H54 (cell line): ENCODE results near the gene MRTO4.
"Not testable (repeated sequence)": the region's sequence is repeated elsewhere in the genome, so short reads cannot be mapped to it uniquely, and the experiment has no call there.

Experiments
- DNase-seq: peaks from one replicate; pipeline ENCODE4 v3.0.0; 2011; ENCODE audit warnings: low spot score, mixed read lengths; ENCODE audit not compliant: insufficient read length
- FAIRE-seq: peaks from 3 replicates; lab custom pipeline; 2011; peaks lifted over from hg19 to GRCh38; lab: Jason Lieb, UNC
- POLR2A ChIP-seq: IDR thresholded peaks from 2 replicates; pipeline ENCODE4 v1.6.1; 2011; ENCODE audit warnings: low read depth, mild to moderate bottlenecking, low read length

MRTO4 gene

GRCh38 chr1:19213580-19213979 lies 38.0 kb upstream of the MRTO4 start:
- DNase-seq (no peak), FAIRE-seq (no peak)
- TF ChIP-seq POLR2A: no peak

DNA sequence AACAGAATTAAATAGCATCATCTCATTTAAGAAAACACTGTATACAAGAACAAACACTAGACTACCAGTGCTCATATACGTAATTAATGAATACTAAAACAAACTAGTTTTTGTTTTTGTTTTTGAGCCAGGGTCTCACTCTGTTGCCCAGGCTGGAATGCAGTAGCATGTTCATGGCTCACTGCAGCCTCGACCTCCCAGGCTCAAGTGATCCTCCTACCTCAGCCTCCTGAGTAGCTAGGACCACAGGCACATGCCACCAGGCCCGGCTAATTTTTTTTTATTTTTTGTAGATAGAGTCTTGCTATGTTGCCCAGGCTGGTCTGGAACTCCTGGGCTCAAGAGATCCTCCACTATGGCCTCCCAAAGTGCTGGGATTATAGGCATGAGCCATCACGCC lies 35.0 kb upstream of the MRTO4 start:
- not testable (repeated sequence) for DNase-seq, FAIRE-seq

DNA sequence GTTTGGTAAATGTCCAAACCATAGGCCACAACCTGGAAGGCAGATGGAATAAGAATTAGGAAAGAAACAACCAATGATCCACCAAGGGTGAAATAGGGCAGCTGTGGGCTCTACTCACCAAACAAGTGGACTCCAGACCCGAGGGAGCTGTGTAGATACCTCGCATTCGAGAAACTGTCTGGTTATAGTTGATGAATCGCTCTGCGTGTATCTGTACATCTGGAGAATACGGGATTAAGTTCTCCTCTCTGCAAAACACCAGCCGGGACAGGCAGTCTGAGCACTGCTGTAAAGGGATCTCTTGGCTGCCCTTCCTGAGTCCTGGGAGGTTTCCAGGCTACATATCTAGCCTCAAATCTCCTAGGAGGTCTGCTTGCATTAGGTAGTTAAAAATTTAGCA lies 32.2 kb upstream of the MRTO4 start:
- no peak for TF ChIP-seq POLR2A
- no peak for FAIRE-seq
- no peak for DNase-seq

DNA sequence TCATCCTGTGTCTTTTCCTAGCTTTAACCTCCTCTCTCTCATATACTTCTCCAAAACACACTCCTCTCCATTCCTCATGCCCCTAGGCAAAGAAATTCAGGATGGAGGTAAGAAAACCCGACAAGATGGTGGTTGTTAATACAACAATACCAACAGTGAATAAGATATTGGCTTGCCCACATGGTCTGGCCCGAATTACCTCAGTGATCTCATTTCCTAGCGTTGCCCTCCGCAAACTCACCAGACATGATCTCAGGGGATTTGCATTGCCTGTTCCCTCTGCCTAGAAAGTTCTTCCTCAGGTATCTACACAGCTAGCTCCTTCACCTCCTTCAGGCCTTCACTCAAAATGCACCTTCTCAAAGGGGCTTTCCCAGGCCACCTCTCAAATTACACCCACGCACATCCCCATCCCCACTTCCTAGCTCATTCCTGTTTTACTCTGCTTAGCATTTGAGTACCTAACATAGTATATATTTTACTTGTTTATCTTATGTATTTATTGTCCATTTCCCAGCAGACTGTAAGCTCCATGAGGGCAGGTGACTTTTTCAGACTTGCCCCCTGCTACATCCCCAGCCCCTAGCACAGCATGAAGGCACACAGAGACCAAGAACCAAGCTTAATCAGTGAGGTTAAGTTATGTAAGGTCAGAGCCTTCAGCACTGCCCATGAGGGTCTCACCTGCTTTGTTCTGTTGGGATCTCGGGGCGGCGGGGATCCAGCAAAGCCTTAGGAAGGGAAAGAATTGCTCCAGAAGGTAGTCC lies 31.3 kb upstream of the MRTO4 start:
- DNase-seq: no peak
- no peak for FAIRE-seq
- no peak for TF ChIP-seq POLR2A

DNA sequence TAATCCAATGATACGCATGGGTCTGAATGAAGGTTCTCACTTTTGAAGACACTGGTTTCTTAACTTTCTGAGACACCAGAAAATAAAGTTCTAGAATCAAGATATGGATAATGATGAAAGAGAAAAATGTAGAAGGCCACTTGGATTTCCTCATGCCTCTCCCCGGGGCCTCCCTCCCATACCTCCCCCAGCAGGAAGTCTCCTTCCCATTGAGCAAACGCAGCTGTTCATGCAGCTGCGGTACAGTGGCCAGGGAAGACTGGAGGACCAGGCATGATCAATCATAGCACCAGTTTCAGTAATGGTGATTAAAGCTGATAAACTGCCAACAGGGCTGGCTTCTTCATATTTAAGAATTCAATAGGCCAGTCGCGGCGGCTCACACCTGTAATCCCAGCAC lies 30.6 kb upstream of the MRTO4 start:
- no peak for DNase-seq
- no peak for FAIRE-seq
- no peak for TF ChIP-seq POLR2A

DNA sequence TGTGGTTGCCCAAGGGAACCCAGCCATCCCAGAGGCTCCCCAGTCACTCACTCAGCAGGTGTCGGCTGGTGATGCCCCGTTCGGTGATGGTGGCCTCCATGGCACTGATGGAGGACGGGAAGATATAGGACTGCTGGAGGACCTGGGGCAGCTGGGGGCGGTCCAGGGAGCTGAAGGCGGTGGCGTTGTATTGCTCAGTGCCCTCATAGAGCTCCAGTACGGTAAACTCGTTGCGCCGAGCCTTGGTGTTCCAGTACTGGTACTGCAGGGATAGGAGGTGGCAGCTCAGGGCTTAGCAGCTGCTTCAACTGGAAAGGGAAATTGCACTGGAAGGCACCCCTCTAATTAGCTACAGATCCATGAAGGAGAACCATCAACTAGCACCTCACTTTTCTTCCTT lies 29.0 kb upstream of the MRTO4 start:
- no peak for DNase-seq
- no peak for TF ChIP-seq POLR2A
- no peak for FAIRE-seq

DNA sequence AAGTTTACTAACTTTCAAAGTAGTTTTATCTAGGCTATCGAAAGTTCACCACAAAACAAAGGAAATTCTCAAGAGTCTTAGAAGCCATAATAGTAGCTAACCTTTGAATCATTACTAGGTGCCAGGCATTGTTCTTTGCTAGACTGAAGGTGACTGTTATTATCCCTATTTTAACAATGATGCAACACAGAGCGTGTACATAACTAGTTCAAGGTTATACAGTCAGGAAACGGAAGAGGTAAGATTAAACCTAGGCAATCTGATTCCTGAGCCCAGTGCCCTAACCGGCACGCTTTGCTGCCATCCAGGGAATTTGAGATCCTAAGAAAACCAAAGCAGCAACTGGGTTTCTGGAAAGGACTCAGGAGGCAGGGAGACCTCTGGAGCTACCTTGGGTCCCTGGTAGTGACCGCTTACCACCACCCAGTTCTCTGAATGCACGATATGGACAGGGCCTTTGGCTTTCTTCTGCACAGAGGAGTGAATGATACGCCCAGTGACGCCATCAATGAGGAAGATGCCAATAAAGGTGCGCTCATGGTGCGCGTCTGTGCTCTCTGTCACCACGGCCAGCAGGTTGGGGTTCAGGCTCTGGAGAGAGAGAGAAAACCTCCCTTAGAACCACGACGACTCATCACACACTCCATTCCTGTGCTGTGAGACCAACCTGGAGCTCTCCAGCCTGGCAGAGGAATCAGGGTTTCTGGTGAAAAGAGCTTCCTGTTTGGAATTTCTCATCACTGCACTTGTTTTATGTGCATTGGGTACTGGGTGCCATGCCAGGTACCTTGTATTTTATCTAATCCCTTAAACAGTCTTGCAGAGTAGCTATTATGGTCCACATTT lies 28.4 kb upstream of the MRTO4 start:
- peak; percentile 30 for DNase-seq
- no peak for TF ChIP-seq POLR2A
- peak; percentile 20 for FAIRE-seq

DNA sequence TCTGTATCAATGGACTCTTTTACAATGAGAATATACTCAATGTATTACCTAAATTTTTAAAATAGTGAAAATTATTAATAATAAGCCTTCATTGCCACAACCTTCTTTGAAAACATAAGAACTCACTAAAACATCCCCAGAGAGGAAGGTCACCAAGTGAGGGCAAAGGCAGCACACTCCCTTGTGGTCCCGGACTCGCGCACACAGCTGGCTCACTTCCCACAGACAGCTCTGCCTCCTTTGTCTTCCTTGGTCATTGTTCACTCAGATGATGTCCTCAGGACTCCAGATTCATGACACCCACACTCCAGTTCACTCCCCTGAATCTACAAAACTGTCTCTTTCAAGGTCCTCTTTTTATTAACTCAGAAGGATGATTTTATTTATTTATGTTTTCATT lies 22.4 kb upstream of the MRTO4 start:
- FAIRE-seq (no peak), DNase-seq (no peak)
- no peak for TF ChIP-seq POLR2A

- no peak for DNase-seq
- TF ChIP-seq POLR2A: no peak
- FAIRE-seq: no peak
Observed at GRCh38 chr1:19229828-19230325, 21.7 kb upstream of the MRTO4 start.

DNA sequence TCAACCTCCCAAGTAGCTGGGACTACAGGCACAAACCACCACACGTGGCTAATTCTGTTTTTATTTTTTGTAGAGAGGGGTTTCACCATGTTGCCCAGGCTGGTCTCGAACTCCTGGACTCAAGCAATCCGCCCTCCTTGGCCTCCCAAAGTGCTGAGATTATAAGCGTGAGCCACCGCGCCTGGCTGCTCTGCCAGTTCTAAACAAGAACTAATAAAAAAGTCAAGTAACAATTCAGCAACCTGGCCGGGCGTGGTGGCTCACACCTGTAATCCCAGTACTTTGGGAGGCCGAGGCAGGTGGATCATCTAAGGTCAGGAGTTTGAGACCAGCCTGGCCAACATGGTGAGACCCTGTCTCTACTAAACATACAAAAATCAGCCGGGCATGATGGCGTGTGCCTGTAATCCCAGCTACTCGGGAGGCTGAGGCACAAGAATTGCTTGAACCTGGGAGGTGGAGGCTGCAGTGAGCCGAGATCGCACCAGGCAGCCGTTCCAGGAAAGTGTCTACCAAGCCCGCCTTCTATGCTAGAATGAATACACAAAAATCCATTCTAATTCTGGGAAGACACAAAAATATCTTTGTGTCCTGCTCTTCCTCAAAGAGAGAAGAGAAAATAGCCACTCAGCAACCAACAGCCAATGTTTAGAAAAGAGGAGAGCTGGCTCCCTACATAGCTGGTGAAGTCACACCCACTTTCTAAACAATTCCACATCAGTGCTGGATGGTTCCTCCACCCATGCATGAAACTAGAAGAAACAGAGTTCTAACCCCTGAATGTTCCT lies 19.7 kb upstream of the MRTO4 start:
- not testable (repeated sequence) for FAIRE-seq, DNase-seq

- DNase-seq: no peak
Observed at GRCh38 chr1:19232524-19232846, 19.1 kb upstream of the MRTO4 start.

GRCh38 chr1:19234224-19234623 lies 17.4 kb upstream of the MRTO4 start:
- FAIRE-seq: no peak
- no peak for TF ChIP-seq POLR2A
- no peak for DNase-seq

More at GRCh38 chr1:19232524-19232846, 19.1 kb upstream of the MRTO4 start:
- no peak for FAIRE-seq
- TF ChIP-seq POLR2A: no peak

DNA sequence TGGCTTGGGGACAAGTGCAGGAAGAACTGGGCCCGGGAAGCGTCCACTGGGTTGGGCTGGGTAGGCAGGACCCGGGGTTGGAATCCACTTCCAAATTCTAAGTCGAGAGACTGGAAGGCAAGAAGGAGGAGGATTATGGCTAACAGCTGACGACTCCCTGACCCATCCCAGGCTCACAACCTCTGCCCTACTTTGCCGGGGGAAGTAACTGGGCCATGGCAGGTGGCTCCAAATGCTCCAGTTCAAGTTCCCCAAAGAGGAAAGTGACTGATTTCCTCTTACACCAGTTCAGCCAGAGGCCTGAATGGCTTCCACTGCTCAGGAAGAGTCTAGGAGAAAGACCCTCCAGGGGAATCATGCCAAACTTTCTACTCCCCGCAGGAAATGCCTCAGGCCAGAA lies 11.7 kb upstream of the MRTO4 start:
- DNase-seq: no peak
- FAIRE-seq: no peak
- TF ChIP-seq POLR2A: no peak

DNA sequence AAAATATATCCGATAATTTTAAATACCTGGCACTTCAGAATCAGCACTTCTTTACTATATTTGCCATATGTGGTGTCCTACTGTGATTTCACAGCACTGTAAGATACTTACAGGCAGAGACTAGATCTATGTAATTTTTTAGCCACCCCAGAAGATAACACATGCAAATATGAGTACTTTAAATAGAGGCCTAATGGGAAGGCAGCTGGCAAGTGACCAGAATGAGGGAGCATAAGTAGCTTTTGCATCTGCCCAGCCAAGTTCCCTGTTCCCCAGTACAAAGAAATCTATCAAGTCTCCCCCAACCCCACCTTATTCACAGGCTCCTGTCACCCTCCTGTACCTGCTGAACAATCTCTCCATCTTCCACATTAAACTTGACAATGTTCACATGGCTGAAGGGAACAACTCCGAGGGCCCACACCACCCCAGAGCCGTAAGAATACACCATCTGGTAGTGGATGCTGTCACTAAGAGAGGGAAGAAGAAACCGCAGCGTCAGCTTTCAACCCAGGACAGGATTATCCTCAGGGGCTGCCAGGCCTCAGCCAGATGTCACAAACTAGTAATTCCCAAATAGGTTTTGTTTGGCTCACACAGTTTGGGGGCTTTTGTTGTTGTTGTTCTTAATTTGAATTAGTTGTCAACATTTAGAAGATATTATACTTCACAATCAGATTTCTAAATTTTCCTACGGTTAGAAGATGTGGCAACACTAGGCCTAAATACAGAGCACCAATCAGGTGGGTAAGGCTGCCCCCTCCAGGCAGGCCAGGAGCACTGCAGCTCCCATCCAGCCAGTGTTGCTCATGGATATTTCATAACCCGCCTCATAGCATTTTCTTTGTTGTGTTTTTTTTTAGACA lies 10.7 kb upstream of the MRTO4 start:
- peak; percentile 86 for FAIRE-seq
- DNase-seq: peak; percentile 60
- no peak for TF ChIP-seq POLR2A
